Retina (tissue), 1 donor: ENCODE data around the gene GON4L.
"Not testable (repeated sequence)": the region's sequence is repeated elsewhere in the genome, so short reads cannot be mapped to it uniquely, and the experiment has no call there.

Experiments
- DNase-seq: peaks from one replicate; pipeline ENCODE4 v3.0.0-alpha.2; 2016

The GON4L gene

GRCh38 chr1:155867766-155868165 lies 10.8 kb upstream of the GON4L start:
- no peak for DNase-seq

- DNase-seq = no peak
Observed at GRCh38 chr1:155864393-155864792, 7.4 kb upstream of the GON4L start.

- no peak for DNase-seq
Observed at GRCh38 chr1:155861896-155862295, 4.9 kb upstream of the GON4L start.

GRCh38 chr1:155860970-155861510 lies 4.0 kb upstream of the GON4L start:
- DNase-seq = no peak

- peak; percentile 92 for DNase-seq
Observed at GRCh38 chr1:155859881-155860871, 3.2 kb upstream of the GON4L start.

- peak; percentile 93 for DNase-seq
Observed at GRCh38 chr1:155859234-155859829, 2.3 kb upstream of the GON4L start, which contains the start of gene SYT11. TSS of gene SYT11 (plus strand) at chr1:155859567. CDS start at chr1:155859762, 195 bp downstream.

- DNase-seq = no peak
Observed at GRCh38 chr1:155858800-155859233, 1.8 kb upstream of the GON4L start.

- DNase-seq = no peak
Observed at GRCh38 chr1:155856257-155856974, 598 bp downstream of the GON4L start.

- DNase-seq = no peak
Observed at GRCh38 chr1:155850345-155850744, 6.7 kb downstream of the GON4L start.

GRCh38 chr1:155847823-155848529 lies 9.0 kb downstream of the GON4L start:
- DNase-seq = no peak

- no peak for DNase-seq
Observed at GRCh38 chr1:155844860-155845421, 12.1 kb downstream of the GON4L start.

GRCh38 chr1:155840386-155840785 lies 16.6 kb downstream of the GON4L start:
- DNase-seq = no peak

- DNase-seq = no peak
Observed at GRCh38 chr1:155835548-155835947, 21.5 kb downstream of the GON4L start.

GRCh38 chr1:155834927-155835399 lies 22.1 kb downstream of the GON4L start:
- DNase-seq = not testable (repeated sequence)

GRCh38 chr1:155834296-155834926 lies 22.6 kb downstream of the GON4L start:
- DNase-seq = no peak

GRCh38 chr1:155833665-155834295 lies 23.2 kb downstream of the GON4L start:
- no peak for DNase-seq

GRCh38 chr1:155831279-155831976 lies 25.6 kb downstream of the GON4L start:
- DNase-seq = no peak

GRCh38 chr1:155827450-155827849 lies 29.6 kb downstream of the GON4L start:
- DNase-seq = no peak

- DNase-seq = no peak
Observed at GRCh38 chr1:155816351-155816750, 40.7 kb downstream of the GON4L start.

- DNase-seq = no peak
Observed at GRCh38 chr1:155813672-155814071, 43.3 kb downstream of the GON4L start.
